GM12875 (cell line): ENCODE results near the gene CHDH.

Experiments used
- H3K4me3 ChIP-seq: one replicate; pipeline ENCODE4 v1.5.1; 2011; ENCODE audit warnings: low read depth, low read length, control low read depth
- CTCF ChIP-seq: IDR thresholded peaks from 2 replicates; pipeline ENCODE4 v1.5.1; 2011; ENCODE audit warnings: low read depth, mild to moderate bottlenecking, control low read depth, inconsistent platforms, low read length, moderate library complexity, borderline replicate concordance; ENCODE audit not compliant: insufficient read depth

The CHDH gene

GRCh38 chr3:53823956-53824657 lies 22.1 kb downstream of the CHDH start:
- TF ChIP-seq CTCF, result no peak
- no peak overlapping the region for H3K4me3 ChIP-seq

GRCh38 chr3:53823026-53823955 lies 22.9 kb downstream of the CHDH start:
- no peak overlapping the region for H3K4me3 ChIP-seq
- TF ChIP-seq CTCF, result no peak

GRCh38 chr3:53822331-53822741 lies 23.9 kb downstream of the CHDH start:
- TF ChIP-seq CTCF, result no peak
- H3K4me3 ChIP-seq, result no peak overlapping the region

- H3K4me3 ChIP-seq, result no peak overlapping the region
- TF ChIP-seq CTCF, result no peak
Observed at GRCh38 chr3:53821631-53822121, 24.5 kb downstream of the CHDH start.

GRCh38 chr3:53820756-53821580 lies 25.3 kb downstream of the CHDH start:
- no peak for TF ChIP-seq CTCF

GRCh38 chr3:53820084-53820483 lies 26.1 kb downstream of the CHDH start:
- H3K4me3 ChIP-seq, result no peak overlapping the region
- no peak for TF ChIP-seq CTCF

More at GRCh38 chr3:53820756-53821580, 25.3 kb downstream of the CHDH start:
- H3K4me3 ChIP-seq, result no peak overlapping the region
